Measurements from ENCODE around the gene CLHC1.

- no peak for TF ChIP-seq EZH2phosphoT487 (IDR thresholded peaks at IDR 0.05; ENCODE audit: insufficient read depth, low read depth)
- TF ChIP-seq EZH2 (IDR thresholded peaks at IDR 0.05; ENCODE audit: insufficient read depth, poor library complexity, severe bottlenecking), result no peak
Observed at GRCh38 chr2:55236992-55237543, 5.0 kb upstream of the CLHC1 start.

Data from GM23248 (cell line).